ENCODE results near the gene KCTD19.
A peak's percentile ranks its signal among the peaks of the same experiment; 100 is the strongest.

The KCTD19 gene

GRCh38 chr16:67258161-67258835 lies 68.2 kb downstream of the KCTD19 start:
- no peak for DNase-seq (ENCODE audit: low spot score)

- DNase-seq (ENCODE audit: low spot score), result no peak
Observed at GRCh38 chr16:67257486-67258160, 68.9 kb downstream of the KCTD19 start.

GRCh38 chr16:67256701-67257230 lies 69.8 kb downstream of the KCTD19 start:
- DNase-seq (ENCODE audit: low spot score), result no peak

- no peak for DNase-seq (ENCODE audit: low spot score)
Observed at GRCh38 chr16:67255553-67256221, 70.9 kb downstream of the KCTD19 start.

GRCh38 chr16:67254801-67255552 lies 71.6 kb downstream of the KCTD19 start:
- no peak for DNase-seq (ENCODE audit: low spot score)

- no peak for DNase-seq (ENCODE audit: low spot score)
Observed at GRCh38 chr16:67252609-67253497, 73.7 kb downstream of the KCTD19 start.

- DNase-seq (ENCODE audit: low spot score), result no peak
Observed at GRCh38 chr16:67250045-67250327, 76.6 kb downstream of the KCTD19 start.

GRCh38 chr16:67249178-67250044 lies 77.1 kb downstream of the KCTD19 start:
- DNase-seq (ENCODE audit: low spot score), result peak; percentile 31

GRCh38 chr16:67248401-67249177 lies 78.0 kb downstream of the KCTD19 start, which contains the start of gene SLC9A5:
Gene SLC9A5, plus strand, starts transcription at chr16:67248979. Its CDS starts 36 bp downstream, at chr16:67249015.
- peak; percentile 50 for DNase-seq (ENCODE audit: low spot score)

- DNase-seq (ENCODE audit: low spot score), result no peak
Observed at GRCh38 chr16:67248073-67248400, 78.5 kb downstream of the KCTD19 start.

GRCh38 chr16:67247192-67248072 lies 79.1 kb downstream of the KCTD19 start, which contains the start of gene FHOD1:
Gene FHOD1, minus strand, starts transcription at chr16:67247481. Its CDS starts 71 bp downstream, at chr16:67247410.
- peak; percentile 95 for DNase-seq (ENCODE audit: low spot score)

- no peak for DNase-seq (ENCODE audit: low spot score)
Observed at GRCh38 chr16:67246756-67247191, 79.8 kb downstream of the KCTD19 start.

GRCh38 chr16:67246081-67246755 lies 80.3 kb downstream of the KCTD19 start:
- peak; percentile 74 for DNase-seq (ENCODE audit: low spot score)

- no peak for DNase-seq (ENCODE audit: low spot score)
Observed at GRCh38 chr16:67245674-67246080, 80.9 kb downstream of the KCTD19 start.

- DNase-seq (ENCODE audit: low spot score), result no peak
Observed at GRCh38 chr16:67245186-67245585, 81.4 kb downstream of the KCTD19 start.

GRCh38 chr16:67244387-67245185 lies 82.0 kb downstream of the KCTD19 start:
- DNase-seq (ENCODE audit: low spot score), result peak; percentile 92

GRCh38 chr16:67243481-67243880 lies 83.1 kb downstream of the KCTD19 start:
- no peak for DNase-seq (ENCODE audit: low spot score)
